K562 (cell line): ENCODE measurements around the gene CPED1. TPM values are rescaled to one million over a fixed set of nuclear protein-coding genes. Genes with fewer than 3 reads are reported as not detected.
A peak's percentile ranks its signal among the peaks of the same experiment; 100 is the strongest.

Experiments used
- ETV6 ChIP-seq, 3 experiments: fragments of 150-350 bp in 1 of 3; sonication (generic) in 1 of 3; formaldehyde crosslinking in 1 of 3; IDR thresholded peaks; 2 replicates each; pipeline versions ENCODE4 v1.6.1 to v1.8.0; 2014 to 2022; ENCODE audit warnings: borderline replicate concordance in 2 of 3, low read depth in 2 of 3, antibody characterized with exemption in 1 of 3, low read length in 1 of 3, mild to moderate bottlenecking in 1 of 3, missing genetic modification reagents in 1 of 3
- GMEB1 ChIP-seq: fragments of 250-450 bp; sonication (Bioruptor Pico); IDR thresholded peaks from 2 replicates; pipeline ENCODE4 v1.4.0; 2020; ENCODE audit warnings: mild to moderate bottlenecking
- HMBOX1 ChIP-seq: sonication (generic); IDR thresholded peaks from 2 replicates; pipeline ENCODE4 v1.6.1; 2016
- MAZ ChIP-seq, 2 experiments: fragments of 450-650 bp in 1 of 2; sonication (generic) in 1 of 2; formaldehyde crosslinking; IDR thresholded peaks in 1 of 2; conservative IDR thresholded peaks in 1 of 2; 2 replicates each; pipeline versions ENCODE4 v1.4.0 to v1.5.0; 2020; ENCODE audit warnings: mild to moderate bottlenecking in 1 of 2, missing genetic modification reagents in 1 of 2
- MBD1 ChIP-seq: fragments of 250-450 bp; sonication (Bioruptor Pico); IDR thresholded peaks from 2 replicates; pipeline ENCODE4 v1.8.0; 2022; ENCODE audit warnings: inconsistent platforms
- MLLT1 ChIP-seq, 2 experiments: fragments of 450-650 bp; IDR thresholded peaks; 2 replicates each; pipeline ENCODE4 v1.6.1; 2016
- RBBP5 ChIP-seq: fragments of 200-600 bp; sonication (generic); IDR thresholded peaks from 2 replicates; pipeline ENCODE4 v1.6.1; 2012; ENCODE audit warnings: borderline replicate concordance, mild to moderate bottlenecking, low read length, control low read depth, inconsistent platforms; ENCODE audit not compliant: insufficient read depth, poor library complexity, severe bottlenecking
- SMAD1 ChIP-seq: fragments of 150-350 bp; IDR thresholded peaks from 2 replicates; pipeline ENCODE4 v1.6.1; 2014; ENCODE audit warnings: low read length, low read depth; ENCODE audit not compliant: partially characterized antibody
- SREBF1 ChIP-seq: fragments of 150-350 bp; IDR thresholded peaks from 2 replicates; pipeline ENCODE4 v1.6.1; 2014; ENCODE audit warnings: antibody characterized with exemption, low read depth, low read length, borderline replicate concordance
- TAL1 ChIP-seq: fragments of 450-650 bp; IDR thresholded peaks from 2 replicates; pipeline ENCODE4 v1.6.1; 2016; ENCODE audit warnings: mild to moderate bottlenecking
- UBTF ChIP-seq, 2 experiments: IDR thresholded peaks; 2 replicates each; pipeline ENCODE4 v1.6.1; 2012; ENCODE audit warnings: improper control_type of control experiment in 2 of 2, low read depth in 2 of 2, low read length in 2 of 2, borderline replicate concordance in 1 of 2
- ZNF384 ChIP-seq: IDR thresholded peaks from 2 replicates; pipeline ENCODE4 v1.6.1; 2012; ENCODE audit warnings: low read depth, low read length, improper control_type of control experiment
- ZNF766 ChIP-seq: fragments of 200-800 bp; sonication (Bioruptor generic); conservative IDR thresholded peaks from 2 replicates; pipeline ENCODE4 v1.6.1; 2016; ENCODE audit warnings: missing genetic modification characterization, missing compliant biosample characterization
- polyA plus RNA-seq, 8 experiments: library from polyadenylated mRNA; depleted of rRNA in 4 of 8; stranded (reverse) in 5 of 8; unstranded in 3 of 8; fragments of >200 nt; fragmentation: Nextera tagmentation in 2 of 8; fragmentation: Illumina TruSeq in 1 of 8; extraction: Ambion mirVana in 2 of 8; extraction: Trizol in 1 of 8; gene quantifications; 2 replicates each; pipeline versions ENCODE4 v1.2.1 to v1.2.3, GENCODE V29; 2011 to 2014; ENCODE audit warnings: inconsistent platforms in 1 of 8, missing spikeins in 1 of 8
- total RNA-seq, 7 experiments: library from RNA; depleted of rRNA in 6 of 7; stranded (reverse); fragments of >200 nt in 6 of 7; fragmentation: Illumina TruSeq in 2 of 7; extraction: Trizol in 2 of 7; gene quantifications; 2 replicates each; pipeline versions ENCODE4 v1.2.1 to v1.2.3, GENCODE V29; 2011 to 2021; ENCODE audit warnings: low replicate concordance in 1 of 7
- TF ChIP-seq, protein P1 (sequence below): fragments of 450-650 bp; formaldehyde crosslinking; IDR thresholded peaks from 2 replicates; pipeline ENCODE4 v1.4.0; 2022; ENCODE audit warnings: missing genetic modification characterization

CPED1 gene
- total and polyA plus RNA-seq, 9 of the 15 experiments (the other 6 are each of a cell fraction or from before 2014, with no cell fraction given) = 195 to 393 (median 290) TPM

DNA sequence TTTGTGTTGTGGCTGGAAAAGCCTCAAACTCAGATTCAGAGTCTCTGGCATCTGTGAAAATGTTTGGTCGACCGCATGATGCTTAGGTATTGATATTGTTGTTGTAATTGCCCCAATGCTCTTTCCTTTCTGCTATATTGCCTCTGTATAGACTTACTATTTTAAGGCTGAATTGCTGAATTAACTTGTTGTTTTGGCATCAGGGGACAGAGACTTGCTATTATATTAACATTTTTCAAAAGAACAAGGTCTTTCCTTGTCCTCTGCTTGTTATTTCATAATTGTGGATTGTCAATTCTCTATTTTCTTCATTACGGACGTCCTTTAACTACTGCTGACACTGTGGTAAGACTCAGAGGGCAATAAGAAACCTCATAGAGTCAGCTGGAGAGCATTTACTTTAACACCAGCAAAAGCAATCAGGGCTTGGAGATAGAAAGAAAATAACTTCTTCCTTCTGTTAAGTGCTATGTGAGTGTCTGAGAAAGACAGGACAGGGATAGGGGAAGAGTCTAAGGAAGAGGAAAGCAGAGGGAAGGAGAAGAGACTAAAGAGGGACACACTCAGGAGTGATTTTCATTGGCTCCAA, 17.6 kb downstream of the CPED1 start (continued):
- TF ChIP-seq MBD1 (CRISPR knock-in tag) (no peak), TAL1 (no peak), ZNF384 (no peak), MLLT1 (IDR thresholded peaks at IDR 0.05) (peak in 1 of 2 experiments; percentile 37; a peak in 1 of 4 replicates), SMAD1 (no peak), UBTF (IDR thresholded peaks at IDR 0.05; ENCODE audit: borderline replicate concordance in 1 of 2, low read depth in 2 of 2, low read length in 2 of 2) (no peak), HMBOX1 (no peak), MAZ (CRISPR knock-in tag; conservative IDR thresholded peaks at IDR 0.05 in 1 of 2, IDR thresholded peaks at IDR 0.05 in 1 of 2) (no peak), GMEB1 (CRISPR knock-in tag) (no peak), SREBF1 (no peak), ZNF766 (peak; percentile 83), RBBP5 (peak; percentile 16), ETV6 (IDR thresholded peaks at IDR 0.05; ENCODE audit: borderline replicate concordance in 1 of 2, low read depth in 2 of 2, low read length in 1 of 2) (0 out of 4 replicates have a peak, but pooled peaks of 1 of the 2 experiments have one; percentile 30), ETV6 (CRISPR knock-in tag; IDR thresholded peaks at IDR 0.05; ENCODE audit: borderline replicate concordance) (no peak)
- TF ChIP-seq, protein P1, sequence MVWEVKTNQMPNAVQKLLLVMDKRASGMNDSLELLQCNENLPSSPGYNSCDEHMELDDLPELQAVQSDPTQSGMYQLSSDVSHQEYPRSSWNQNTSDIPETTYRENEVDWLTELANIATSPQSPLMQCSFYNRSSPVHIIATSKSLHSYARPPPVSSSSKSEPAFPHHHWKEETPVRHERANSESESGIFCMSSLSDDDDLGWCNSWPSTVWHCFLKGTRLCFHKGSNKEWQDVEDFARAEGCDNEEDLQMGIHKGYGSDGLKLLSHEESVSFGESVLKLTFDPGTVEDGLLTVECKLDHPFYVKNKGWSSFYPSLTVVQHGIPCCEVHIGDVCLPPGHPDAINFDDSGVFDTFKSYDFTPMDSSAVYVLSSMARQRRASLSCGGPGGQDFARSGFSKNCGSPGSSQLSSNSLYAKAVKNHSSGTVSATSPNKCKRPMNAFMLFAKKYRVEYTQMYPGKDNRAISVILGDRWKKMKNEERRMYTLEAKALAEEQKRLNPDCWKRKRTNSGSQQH (CRISPR knock-in tag) = no peak
